HCT116 (cell line): Measurements from ENCODE around the gene MAN2A2. TPM values are rescaled to one million over a fixed set of nuclear protein-coding genes. Genes with fewer than 3 reads are reported as not detected.

Experiments
- ATAC-seq: fragments of 200-7000 bp; cut with Tn5 transposase; 2 replicates; pipeline ENCODE4 v1.9.1; 2020; ENCODE audit warnings: mild to moderate bottlenecking, moderate library complexity
- BruUV-seq: library from RNA; stranded (reverse); fragments of 400-500 nt; replicated peaks from 2 replicates; lab custom pipeline; 2021; lab: Mats Ljungman, UMichigan
- CTCF ChIA-PET: fragments of 300-600 bp; sonication (Branson Sonifier 250); formaldehyde crosslinking; loops from one replicate; lab custom pipeline; 2021; ENCODE audit warnings: antibody characterized with exemption; lab: Charles Lee
- POLR2A ChIA-PET: fragments of 300-600, 350-600 bp; sonication (Branson Sonifier 250); formaldehyde crosslinking; loops from one replicate; lab custom pipeline; 2021; ENCODE audit warnings: antibody characterized with exemption; lab: Charles Lee
- RAD21 ChIA-PET, 2 experiments: fragments of 300-600 bp; sonication (Branson Sonifier 250); formaldehyde crosslinking; loops; one replicate each; lab custom pipeline; 2023; ENCODE audit warnings: low total read pairs in 2 of 2; ENCODE audit not compliant: uncharacterized antibody in 2 of 2, unreplicated experiment in 2 of 2, low non-redundant PET in 1 of 2; lab: Charles Lee
- DNase-seq: peaks from one replicate; pipeline ENCODE4 v3.0.0-alpha.2; 2010; ENCODE audit warnings: low read depth, low spot score
- H2AFZ ChIP-seq: fragments of 200-600 bp; shearing (Covaris generic), sonication (generic); 2 replicates; pipeline ENCODE4 v1.6.1; 2017; ENCODE audit warnings: low read depth, mixed run types, mixed read lengths, antibody characterized with exemption, low read length; ENCODE audit not compliant: poor library complexity, severe bottlenecking
- H3K27ac ChIP-seq: 2 replicates; pipeline ENCODE4 v1.5.1; 2012; ENCODE audit warnings: low read depth, low read length
- H3K27me3 ChIP-seq: fragments of 200-600 bp; sonication (generic); 2 replicates; pipeline ENCODE4 v1.6.1; 2016; ENCODE audit warnings: mixed run types, low read length, mixed read lengths; ENCODE audit not compliant: insufficient read depth
- H3K36me3 ChIP-seq, 2 experiments: fragments of 200-500 bp in 1 of 2; fragments of 200-600 bp in 1 of 2; sonication (Bioruptor generic) in 1 of 2; sonication (generic) in 1 of 2; 2 replicates each; pipeline versions ENCODE4 v1.5.1 to v1.6.1; 2014 to 2016; ENCODE audit warnings: low read length in 2 of 2, inconsistent platforms in 1 of 2, mixed read lengths in 1 of 2, mixed run types in 1 of 2; ENCODE audit not compliant: insufficient read depth in 2 of 2, control insufficient read depth in 1 of 2
- H3K4me1 ChIP-seq, 2 experiments: fragments of 200-600 bp in 1 of 2; sonication (generic) in 1 of 2; 2 replicates each; pipeline versions ENCODE4 v1.5.1 to v1.6.1; 2012 to 2017; ENCODE audit warnings: low read length in 2 of 2, inconsistent platforms in 1 of 2, mild to moderate bottlenecking in 1 of 2, mixed read lengths in 1 of 2, mixed run types in 1 of 2, moderate library complexity in 1 of 2; ENCODE audit not compliant: insufficient read depth in 2 of 2, control insufficient read depth in 1 of 2
- H3K4me2 ChIP-seq: fragments of 200-600 bp; sonication (generic); 2 replicates; pipeline ENCODE4 v1.6.1; 2017; ENCODE audit warnings: mixed run types, low read length, mixed read lengths
- H3K4me3 ChIP-seq, 2 experiments: fragments of 200-600 bp in 1 of 2; sonication (generic) in 1 of 2; replicated peaks in 1 of 2; 2 replicates each; pipeline ENCODE4 v1.5.1; 2011 to 2016; ENCODE audit warnings: low read length in 2 of 2, control low read depth in 1 of 2, low read depth in 1 of 2, mild to moderate bottlenecking in 1 of 2, mixed read lengths in 1 of 2, mixed run types in 1 of 2
- H3K79me2 ChIP-seq: fragments of 200-600 bp; sonication (generic); 2 replicates; pipeline ENCODE4 v1.6.1; 2017; ENCODE audit warnings: mild to moderate bottlenecking, mixed run types, low read length, moderate library complexity, mixed read lengths; ENCODE audit not compliant: insufficient read depth
- H3K9ac ChIP-seq: fragments of 200-600 bp; sonication (generic); 2 replicates; pipeline ENCODE4 v1.6.1; 2016; ENCODE audit warnings: low read length, mixed read lengths
- H3K9me2 ChIP-seq: fragments of 200-600 bp; sonication (generic), shearing (Covaris generic); 2 replicates; pipeline ENCODE4 v1.6.1; 2017; ENCODE audit warnings: mixed run types, mild to moderate bottlenecking, moderate library complexity; ENCODE audit not compliant: insufficient read depth
- H3K9me3 ChIP-seq, 2 experiments: fragments of 200-500 bp in 1 of 2; fragments of 200-600 bp in 1 of 2; sonication (Bioruptor generic) in 1 of 2; sonication (generic) in 1 of 2; 2 replicates each; pipeline ENCODE4 v1.6.1; 2014 to 2017; ENCODE audit warnings: low read length in 2 of 2, mixed read lengths in 2 of 2, inconsistent platforms in 1 of 2, low read depth in 1 of 2, mild to moderate bottlenecking in 1 of 2, mixed run types in 1 of 2, moderate library complexity in 1 of 2; ENCODE audit not compliant: control insufficient read depth in 1 of 2, insufficient read depth in 1 of 2
- H4K20me1 ChIP-seq: fragments of 200-600 bp; sonication (generic), shearing (Covaris generic); 2 replicates; pipeline ENCODE4 v1.6.1; 2017; ENCODE audit warnings: mixed run types, mild to moderate bottlenecking, moderate library complexity; ENCODE audit not compliant: insufficient read depth
- ATF3 ChIP-seq: IDR thresholded peaks from 2 replicates; pipeline ENCODE4 v1.6.1; 2012
- EZH2phosphoT487 ChIP-seq: fragments of 200-600 bp; IDR thresholded peaks from 2 replicates; pipeline ENCODE4 v1.6.1; 2018; ENCODE audit warnings: antibody characterized with exemption, borderline replicate concordance
- FOSL1 ChIP-seq: IDR thresholded peaks from 2 replicates; pipeline ENCODE4 v1.6.1; 2012; ENCODE audit warnings: low read depth
- JUND ChIP-seq: IDR thresholded peaks from 2 replicates; pipeline ENCODE4 v1.6.1; 2012
- POLR2A ChIP-seq: IDR thresholded peaks from 2 replicates; pipeline ENCODE4 v1.7.0; 2011; ENCODE audit warnings: borderline replicate concordance; ENCODE audit not compliant: insufficient read depth, insufficient read length; ENCODE audit errors: extremely low read depth
- RAD21 ChIP-seq: IDR thresholded peaks from 2 replicates; pipeline ENCODE4 v1.6.1; 2012; ENCODE audit warnings: low read depth, mild to moderate bottlenecking
- SIN3A ChIP-seq: IDR thresholded peaks from 2 replicates; pipeline ENCODE4 v1.6.1; 2012; ENCODE audit warnings: low read depth
- ZFX ChIP-seq: fragments of 450-650 bp; IDR thresholded peaks from 2 replicates; pipeline ENCODE4 v1.6.1; 2017
- ZNF274 ChIP-seq: fragments of 200-500 bp; sonication (Bioruptor generic); IDR thresholded peaks from 2 replicates; pipeline ENCODE4 v1.6.1; 2014; ENCODE audit warnings: mild to moderate bottlenecking, low read depth, low read length, inconsistent platforms
- intact Hi-C: fragments of 100-400 bp; cut with micrococcal nuclease; formaldehyde crosslinking; loops from 2 replicates; pipeline ENCODE4 v1.10.0; 2022
- total RNA-seq: library from RNA; stranded (reverse); gene quantifications from one replicate; pipeline ENCODE4 v1.2.1, GENCODE V29; 2021; ENCODE audit not compliant: unreplicated experiment
- TF ChIP-seq, protein P1 (sequence below): IDR thresholded peaks from 2 replicates; pipeline ENCODE4 v1.6.1; 2012
- TF ChIP-seq, protein P2 (sequence below): IDR thresholded peaks from 2 replicates; pipeline ENCODE4 v1.6.1; 2012; ENCODE audit warnings: low read depth
- TF ChIP-seq, protein P3 (sequence below), 3 experiments: fragments of 200-600 bp in 1 of 3; sonication (generic) in 1 of 3; IDR thresholded peaks in 2 of 3; conservative IDR thresholded peaks in 1 of 3; 2 replicates each; pipeline ENCODE4 v1.5.1; 2012 to 2017; ENCODE audit warnings: low read depth in 2 of 3, low read length in 2 of 3, antibody characterized with exemption in 1 of 3, borderline replicate concordance in 1 of 3, control low read depth in 1 of 3, mild to moderate bottlenecking in 1 of 3, mixed read lengths in 1 of 3, mixed run types in 1 of 3, moderate library complexity in 1 of 3; ENCODE audit not compliant: insufficient read depth in 1 of 3
- TF ChIP-seq, protein P4 (sequence below): IDR thresholded peaks from 2 replicates; pipeline ENCODE4 v1.6.1; 2011; ENCODE audit warnings: mild to moderate bottlenecking, low read length, moderate library complexity; ENCODE audit not compliant: insufficient replicate concordance; ENCODE audit errors: extremely low read depth

Gene MAN2A2
- total RNA-seq, 1 experiment from 2014 or later = 44.9 TPM

GRCh38 chr15:90918034-90918788 is 15.1 kb downstream of the MAN2A2 start:
- Histone ChIP-seq H3K4me1 (no peaks in the 10 kb centered on the region), H3K4me3 (no peak overlapping the region), H4K20me1 (no peaks in the 10 kb centered on the region), H3K36me3 (peaks cover 2 to 4% of the 10 kb centered on the region in 2 experiments; a peak in 3 of 4 replicates), H3K27ac (no peak overlapping the region), H3K9me2 (no peaks in the 10 kb centered on the region), H3K9me3 (no peaks in the 10 kb centered on the region), H3K79me2 (no peaks in the 10 kb centered on the region), H3K27me3 (no peaks in the 10 kb centered on the region), H3K9ac (no peak overlapping the region), H3K4me2 (no peak overlapping the region), H2AFZ (no peak overlapping the region)
- ChIA-PET CTCF (no interaction called here), POLR2A (no interaction called here), RAD21 (no interaction called here)
- no TSS peak for BruUV-seq
- TF ChIP-seq FOSL1 = no peak
- no peak for TF ChIP-seq RAD21
- no peak for TF ChIP-seq ZFX
- TF ChIP-seq ZNF274 = no peak
- no peak for TF ChIP-seq ATF3
- TF ChIP-seq, protein P1, sequence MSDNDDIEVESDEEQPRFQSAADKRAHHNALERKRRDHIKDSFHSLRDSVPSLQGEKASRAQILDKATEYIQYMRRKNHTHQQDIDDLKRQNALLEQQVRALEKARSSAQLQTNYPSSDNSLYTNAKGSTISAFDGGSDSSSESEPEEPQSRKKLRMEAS = no peak
- TF ChIP-seq, protein P2, sequence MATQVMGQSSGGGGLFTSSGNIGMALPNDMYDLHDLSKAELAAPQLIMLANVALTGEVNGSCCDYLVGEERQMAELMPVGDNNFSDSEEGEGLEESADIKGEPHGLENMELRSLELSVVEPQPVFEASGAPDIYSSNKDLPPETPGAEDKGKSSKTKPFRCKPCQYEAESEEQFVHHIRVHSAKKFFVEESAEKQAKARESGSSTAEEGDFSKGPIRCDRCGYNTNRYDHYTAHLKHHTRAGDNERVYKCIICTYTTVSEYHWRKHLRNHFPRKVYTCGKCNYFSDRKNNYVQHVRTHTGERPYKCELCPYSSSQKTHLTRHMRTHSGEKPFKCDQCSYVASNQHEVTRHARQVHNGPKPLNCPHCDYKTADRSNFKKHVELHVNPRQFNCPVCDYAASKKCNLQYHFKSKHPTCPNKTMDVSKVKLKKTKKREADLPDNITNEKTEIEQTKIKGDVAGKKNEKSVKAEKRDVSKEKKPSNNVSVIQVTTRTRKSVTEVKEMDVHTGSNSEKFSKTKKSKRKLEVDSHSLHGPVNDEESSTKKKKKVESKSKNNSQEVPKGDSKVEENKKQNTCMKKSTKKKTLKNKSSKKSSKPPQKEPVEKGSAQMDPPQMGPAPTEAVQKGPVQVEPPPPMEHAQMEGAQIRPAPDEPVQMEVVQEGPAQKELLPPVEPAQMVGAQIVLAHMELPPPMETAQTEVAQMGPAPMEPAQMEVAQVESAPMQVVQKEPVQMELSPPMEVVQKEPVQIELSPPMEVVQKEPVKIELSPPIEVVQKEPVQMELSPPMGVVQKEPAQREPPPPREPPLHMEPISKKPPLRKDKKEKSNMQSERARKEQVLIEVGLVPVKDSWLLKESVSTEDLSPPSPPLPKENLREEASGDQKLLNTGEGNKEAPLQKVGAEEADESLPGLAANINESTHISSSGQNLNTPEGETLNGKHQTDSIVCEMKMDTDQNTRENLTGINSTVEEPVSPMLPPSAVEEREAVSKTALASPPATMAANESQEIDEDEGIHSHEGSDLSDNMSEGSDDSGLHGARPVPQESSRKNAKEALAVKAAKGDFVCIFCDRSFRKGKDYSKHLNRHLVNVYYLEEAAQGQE = no peak
- TF ChIP-seq, protein P3, sequence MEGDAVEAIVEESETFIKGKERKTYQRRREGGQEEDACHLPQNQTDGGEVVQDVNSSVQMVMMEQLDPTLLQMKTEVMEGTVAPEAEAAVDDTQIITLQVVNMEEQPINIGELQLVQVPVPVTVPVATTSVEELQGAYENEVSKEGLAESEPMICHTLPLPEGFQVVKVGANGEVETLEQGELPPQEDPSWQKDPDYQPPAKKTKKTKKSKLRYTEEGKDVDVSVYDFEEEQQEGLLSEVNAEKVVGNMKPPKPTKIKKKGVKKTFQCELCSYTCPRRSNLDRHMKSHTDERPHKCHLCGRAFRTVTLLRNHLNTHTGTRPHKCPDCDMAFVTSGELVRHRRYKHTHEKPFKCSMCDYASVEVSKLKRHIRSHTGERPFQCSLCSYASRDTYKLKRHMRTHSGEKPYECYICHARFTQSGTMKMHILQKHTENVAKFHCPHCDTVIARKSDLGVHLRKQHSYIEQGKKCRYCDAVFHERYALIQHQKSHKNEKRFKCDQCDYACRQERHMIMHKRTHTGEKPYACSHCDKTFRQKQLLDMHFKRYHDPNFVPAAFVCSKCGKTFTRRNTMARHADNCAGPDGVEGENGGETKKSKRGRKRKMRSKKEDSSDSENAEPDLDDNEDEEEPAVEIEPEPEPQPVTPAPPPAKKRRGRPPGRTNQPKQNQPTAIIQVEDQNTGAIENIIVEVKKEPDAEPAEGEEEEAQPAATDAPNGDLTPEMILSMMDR (IDR thresholded peaks at IDR 0.05 in 2 of 3, conservative IDR thresholded peaks at IDR 0.05 in 1 of 3; ENCODE audit: borderline replicate concordance in 1 of 3, insufficient read depth in 1 of 3, low read depth in 2 of 3, low read length in 2 of 3) = no peak
- no peak for TF ChIP-seq EZH2phosphoT487
- no peak for TF ChIP-seq SIN3A
- TF ChIP-seq, protein P4, sequence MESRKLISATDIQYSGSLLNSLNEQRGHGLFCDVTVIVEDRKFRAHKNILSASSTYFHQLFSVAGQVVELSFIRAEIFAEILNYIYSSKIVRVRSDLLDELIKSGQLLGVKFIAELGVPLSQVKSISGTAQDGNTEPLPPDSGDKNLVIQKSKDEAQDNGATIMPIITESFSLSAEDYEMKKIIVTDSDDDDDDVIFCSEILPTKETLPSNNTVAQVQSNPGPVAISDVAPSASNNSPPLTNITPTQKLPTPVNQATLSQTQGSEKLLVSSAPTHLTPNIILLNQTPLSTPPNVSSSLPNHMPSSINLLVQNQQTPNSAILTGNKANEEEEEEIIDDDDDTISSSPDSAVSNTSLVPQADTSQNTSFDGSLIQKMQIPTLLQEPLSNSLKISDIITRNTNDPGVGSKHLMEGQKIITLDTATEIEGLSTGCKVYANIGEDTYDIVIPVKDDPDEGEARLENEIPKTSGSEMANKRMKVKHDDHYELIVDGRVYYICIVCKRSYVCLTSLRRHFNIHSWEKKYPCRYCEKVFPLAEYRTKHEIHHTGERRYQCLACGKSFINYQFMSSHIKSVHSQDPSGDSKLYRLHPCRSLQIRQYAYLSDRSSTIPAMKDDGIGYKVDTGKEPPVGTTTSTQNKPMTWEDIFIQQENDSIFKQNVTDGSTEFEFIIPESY = no peak
- no peak for TF ChIP-seq POLR2A
- TF ChIP-seq JUND = no peak
- intact Hi-C loops = no loop called here
- DNase-seq (no peak), ATAC-seq (no peak)
